DMS53 (cell line): ENCODE results near the gene APH1A.
"Not testable (repeated sequence)": the region's sequence is repeated elsewhere in the genome, so short reads cannot be mapped to it uniquely, and the experiment has no call there.

Experiments used
- DNase-seq: peaks from one replicate; lab custom pipeline; 2025; lab: John Stamatoyannopoulos, UW

Gene APH1A

DNA sequence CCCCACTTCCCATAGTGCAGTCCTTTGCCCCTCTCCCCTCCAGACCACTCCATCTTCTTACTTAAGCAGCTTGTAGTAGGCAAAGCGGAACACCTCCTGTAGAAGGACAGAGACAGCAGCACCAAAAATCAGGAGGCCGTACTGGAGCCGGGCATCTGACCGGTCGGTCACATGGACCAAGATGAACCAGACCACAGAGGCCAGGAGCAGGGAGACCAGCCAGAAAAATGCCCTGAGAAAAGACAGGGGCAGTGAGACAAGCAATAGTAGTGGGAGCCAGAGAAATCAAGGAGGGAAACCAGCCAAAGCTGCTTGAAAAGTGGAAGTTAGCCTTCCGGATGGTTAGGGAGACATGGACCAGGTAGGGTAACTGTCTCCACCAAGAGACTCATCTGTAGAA is 920 bp downstream of the APH1A start:
- DNase-seq, result no peak

GRCh38 chr1:150263549-150263948 is 5.3 kb downstream of the APH1A start:
- DNase-seq, result no peak

DNA sequence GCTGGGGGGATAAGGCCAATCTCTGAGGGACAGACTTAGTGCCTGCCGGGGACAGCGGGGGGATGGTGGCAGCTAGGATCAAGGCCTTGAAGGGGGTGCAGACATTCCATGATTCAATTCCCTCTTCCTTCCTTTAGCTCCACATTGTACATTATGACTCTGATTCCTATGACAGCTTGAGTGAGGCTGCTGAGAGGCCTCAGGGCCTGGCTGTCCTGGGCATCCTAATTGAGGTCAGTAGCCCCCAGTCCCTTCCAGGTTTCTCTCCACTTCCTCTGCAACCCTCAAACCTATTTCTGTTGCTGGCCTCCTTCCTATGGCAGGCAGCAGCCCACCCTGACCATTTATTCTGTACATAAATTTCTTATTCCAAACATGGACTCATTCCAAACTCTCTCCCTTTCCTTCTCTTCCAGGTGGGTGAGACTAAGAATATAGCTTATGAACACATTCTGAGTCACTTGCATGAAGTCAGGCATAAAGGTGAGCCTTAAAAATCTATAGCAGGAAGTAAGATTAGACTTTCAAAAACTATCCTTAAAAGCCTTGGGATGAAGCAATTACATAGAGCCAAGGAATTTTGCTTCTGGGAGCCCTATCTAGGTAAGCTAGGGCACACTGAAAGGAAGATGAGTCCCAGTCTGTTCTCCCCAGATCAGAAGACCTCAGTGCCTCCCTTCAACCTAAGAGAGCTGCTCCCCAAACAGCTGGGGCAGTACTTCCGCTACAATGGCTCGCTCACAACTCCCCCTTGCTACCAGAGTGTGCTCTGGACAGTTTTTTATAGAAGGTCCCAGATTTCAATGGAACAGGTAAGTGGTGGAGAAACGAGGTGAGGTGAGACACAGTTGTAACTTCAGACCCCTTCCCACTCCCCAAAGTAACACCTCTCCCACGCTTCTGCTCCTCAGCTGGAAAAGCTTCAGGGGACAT is 6.2 kb downstream of the APH1A start:
- DNase-seq, result no peak

DNA sequence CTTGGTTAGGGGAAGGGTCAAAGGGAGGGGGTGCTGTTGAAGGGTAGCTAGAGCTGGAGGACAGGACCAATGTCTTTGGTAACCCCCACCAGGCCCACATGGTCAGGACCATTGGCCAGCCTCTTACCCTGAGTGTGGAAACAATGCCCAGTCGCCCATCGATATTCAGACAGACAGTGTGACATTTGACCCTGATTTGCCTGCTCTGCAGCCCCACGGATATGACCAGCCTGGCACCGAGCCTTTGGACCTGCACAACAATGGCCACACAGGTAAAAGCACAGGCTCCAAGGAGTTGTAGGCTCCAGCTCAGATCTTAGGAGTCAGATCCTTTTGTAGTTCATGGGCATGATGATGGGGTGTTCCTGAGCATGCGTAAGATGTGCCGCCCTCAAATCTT is 7.4 kb downstream of the APH1A start:
- no peak for DNase-seq

GRCh38 chr1:150259758-150260669 is 8.8 kb downstream of the APH1A start:
- DNase-seq, result no peak

- no peak for DNase-seq
Observed at GRCh38 chr1:150259217-150259616, 9.6 kb downstream of the APH1A start.

DNA sequence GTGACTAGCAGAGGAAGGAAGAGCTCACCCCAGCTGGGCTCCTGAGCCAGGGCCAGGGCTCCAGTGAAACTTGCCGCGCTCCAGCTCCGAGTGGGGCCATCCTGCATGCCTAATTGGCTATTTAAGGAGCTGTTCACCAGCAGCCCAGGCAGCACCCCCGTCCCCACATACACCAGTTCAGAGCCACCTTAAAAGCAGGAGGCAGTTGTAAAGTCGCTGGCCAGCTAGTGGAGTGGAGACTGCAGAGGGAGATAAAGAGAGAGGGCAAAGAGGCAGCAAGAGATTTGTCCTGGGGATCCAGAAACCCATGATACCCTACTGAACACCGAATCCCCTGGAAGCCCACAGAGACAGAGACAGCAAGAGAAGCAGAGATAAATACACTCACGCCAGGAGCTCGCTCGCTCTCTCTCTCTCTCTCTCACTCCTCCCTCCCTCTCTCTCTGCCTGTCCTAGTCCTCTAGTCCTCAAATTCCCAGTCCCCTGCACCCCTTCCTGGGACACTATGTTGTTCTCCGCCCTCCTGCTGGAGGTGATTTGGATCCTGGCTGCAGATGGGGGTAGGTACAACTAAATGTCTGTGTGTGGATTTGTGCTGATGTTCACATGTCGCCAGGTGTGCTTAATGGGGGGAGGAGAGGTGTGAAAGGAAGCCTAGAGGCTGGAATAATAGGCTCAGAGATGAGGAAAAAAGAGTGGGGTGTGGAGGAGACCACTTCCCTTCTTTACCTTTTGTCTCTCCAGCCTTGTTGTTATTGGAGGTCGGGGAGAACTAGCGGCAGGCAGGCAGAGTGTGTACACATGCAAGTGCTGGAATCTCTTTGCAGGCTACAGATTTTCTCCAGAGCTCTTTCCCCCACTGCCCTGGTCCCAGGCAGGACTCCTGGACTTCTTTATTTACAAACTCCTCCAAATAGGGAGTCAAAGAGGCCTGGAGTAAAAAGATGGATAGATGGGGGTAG is 10.9 kb downstream of the APH1A start, which contains the start of gene CA14:
TSS of gene CA14 (plus strand) at position 151 of the 962 bp plus-strand sequence. CDS start at position 506, 355 bp downstream.
- no peak for DNase-seq

DNA sequence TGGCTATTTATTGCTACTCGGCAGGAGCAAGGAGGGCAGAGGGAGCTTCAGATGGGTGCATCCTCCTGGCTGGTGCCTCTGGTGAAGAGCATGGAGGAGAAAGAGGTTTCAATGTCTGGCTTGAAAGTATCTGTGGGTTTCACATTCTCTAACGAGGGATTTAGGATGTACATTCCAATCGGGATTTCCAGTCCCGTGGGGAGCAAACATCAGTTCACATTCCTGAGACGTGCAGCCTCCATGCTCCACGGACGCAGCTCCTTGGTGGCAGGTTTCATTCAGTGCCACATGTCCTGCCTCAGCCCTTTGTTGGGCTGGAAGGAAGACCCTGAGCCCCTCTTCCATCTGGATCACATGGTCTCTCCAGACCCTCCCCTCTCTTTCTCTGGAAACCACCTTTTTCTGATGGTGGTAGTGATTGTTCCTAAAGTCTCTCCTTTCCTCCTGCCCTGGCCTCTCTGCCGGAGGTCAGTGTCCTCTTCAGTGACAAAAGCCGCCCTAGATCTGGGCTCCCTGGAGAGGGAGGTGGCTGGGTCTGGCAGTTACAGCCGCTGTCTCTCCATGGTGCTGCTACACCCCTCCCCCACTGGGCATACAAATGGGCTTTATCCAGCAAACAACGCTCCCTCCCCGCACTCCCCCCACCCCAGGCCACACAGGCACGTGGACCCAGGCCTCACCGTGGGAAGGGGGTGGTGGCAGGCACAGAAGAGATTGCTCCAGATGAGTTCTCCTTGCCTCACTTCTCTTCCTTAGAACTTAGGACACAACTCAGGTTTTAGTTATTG is 12.1 kb downstream of the APH1A start:
- DNase-seq, result peak; percentile 22

DNA sequence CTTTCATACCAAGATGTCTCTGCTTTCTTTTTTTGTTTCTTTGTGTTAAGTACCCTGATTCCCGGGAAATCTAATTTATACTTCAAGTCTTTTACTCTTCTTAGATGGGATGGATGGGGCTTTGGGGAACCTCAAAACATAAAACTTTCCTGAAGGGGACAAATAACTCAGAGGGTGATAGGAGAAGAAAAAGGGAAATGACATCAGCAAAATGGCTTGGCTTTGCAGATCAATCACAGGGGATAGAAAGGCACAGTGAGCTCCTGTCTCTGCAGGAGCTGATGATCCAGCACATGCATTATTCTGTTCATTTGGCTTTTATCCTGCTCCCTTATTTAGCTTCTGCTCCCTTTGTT is 12.6 kb downstream of the APH1A start:
- DNase-seq, result peak; percentile 32

GRCh38 chr1:150249936-150250335 is 18.9 kb downstream of the APH1A start:
- no peak for DNase-seq

DNA sequence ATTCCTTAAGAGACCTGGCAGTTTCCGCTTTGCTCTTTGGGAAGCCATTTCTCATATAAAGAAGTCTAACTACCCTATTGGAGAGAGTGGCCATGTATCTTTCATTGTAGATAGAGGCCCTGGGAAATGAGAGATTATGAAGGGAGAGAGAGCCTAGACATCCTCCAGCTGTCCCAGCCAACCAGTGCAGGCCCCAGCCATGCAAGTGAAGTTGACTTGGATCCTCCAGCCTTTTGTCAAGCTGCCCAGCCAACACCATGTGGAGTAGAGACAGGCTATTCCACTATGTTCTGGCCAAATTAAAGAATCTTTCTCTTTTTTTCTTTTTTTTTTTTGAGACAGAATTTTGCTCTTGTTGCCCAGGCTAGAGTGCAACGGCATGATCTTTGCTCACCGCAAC is 25.8 kb downstream of the APH1A start:
- DNase-seq, result no peak

- no peak for DNase-seq
Observed at GRCh38 chr1:150237746-150238145, 31.1 kb downstream of the APH1A start.

- DNase-seq, result not testable (repeated sequence)
Observed at GRCh38 chr1:150237176-150237575, 31.6 kb downstream of the APH1A start.

DNA sequence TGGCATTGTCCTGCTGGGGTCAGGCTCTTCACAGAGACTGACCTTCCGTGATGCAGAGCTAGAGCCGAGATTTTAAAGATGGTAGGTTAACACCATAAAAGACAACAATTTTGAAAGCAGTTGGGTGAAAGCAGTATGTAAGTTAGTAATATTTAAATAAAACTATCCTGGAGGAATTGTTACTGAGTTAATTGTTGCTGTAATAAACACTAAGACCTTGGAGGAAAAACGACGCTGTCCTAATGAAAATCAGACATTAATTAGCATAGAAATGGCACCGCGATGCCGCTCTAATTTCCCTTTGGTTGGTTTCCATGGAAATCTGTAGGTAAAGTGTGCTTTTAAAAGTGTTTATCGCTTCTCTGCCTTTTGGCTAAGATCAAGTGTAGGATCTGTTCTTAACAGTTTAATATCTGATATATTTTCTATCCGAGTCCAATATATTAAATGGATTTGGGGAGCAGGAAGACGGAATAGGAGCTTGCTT is 32.2 kb downstream of the APH1A start:
- DNase-seq, result no peak

- peak; percentile 99 for DNase-seq
Observed at GRCh38 chr1:150235852-150236613, 32.8 kb downstream of the APH1A start, which contains the start of gene ANP32E. Gene ANP32E (minus strand): TSS chr1:150236112. CDS start chr1:150235786, 326 bp downstream.

- DNase-seq, result peak; percentile 61
Observed at GRCh38 chr1:150235294-150235851, 33.4 kb downstream of the APH1A start.

- DNase-seq, result peak; percentile 80
Observed at GRCh38 chr1:150234566-150235293, 34.1 kb downstream of the APH1A start.

DNA sequence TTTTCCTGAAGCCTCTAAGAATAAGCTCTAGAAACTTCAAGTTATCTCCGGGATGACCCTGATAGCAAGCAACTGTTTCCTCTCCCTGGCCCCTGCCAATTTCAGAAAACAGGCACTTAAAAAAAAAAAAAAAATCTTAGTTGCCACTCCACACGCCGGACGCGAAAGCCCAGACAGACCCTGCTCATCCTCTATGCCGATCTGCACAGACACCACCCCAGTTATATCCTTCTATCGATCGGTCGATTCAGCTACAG is 34.6 kb downstream of the APH1A start:
- no peak for DNase-seq
